GM21390 (cell line): Measurements from ENCODE around the gene NOTCH2.
A peak's percentile ranks its signal among the peaks of the same experiment; 100 is the strongest.
"Not testable (repeated sequence)": the region's sequence is repeated elsewhere in the genome, so short reads cannot be mapped to it uniquely, and the experiment has no call there.

ENCODE experiments used
- ATAC-seq: cut with Tn5 transposase; IDR thresholded peaks from one replicate; pipeline ENCODE4 v1.9.1; 2021; ENCODE audit not compliant: unreplicated experiment

Gene NOTCH2

GRCh38 chr1:119975582-119976254, 93.7 kb downstream of the NOTCH2 start:
- ATAC-seq, result not testable (repeated sequence)

GRCh38 chr1:119975006-119975405, 94.5 kb downstream of the NOTCH2 start:
- no peak for ATAC-seq

- no peak for ATAC-seq
Measured at GRCh38 chr1:119974013-119974412, 95.4 kb downstream of the NOTCH2 start.

DNA sequence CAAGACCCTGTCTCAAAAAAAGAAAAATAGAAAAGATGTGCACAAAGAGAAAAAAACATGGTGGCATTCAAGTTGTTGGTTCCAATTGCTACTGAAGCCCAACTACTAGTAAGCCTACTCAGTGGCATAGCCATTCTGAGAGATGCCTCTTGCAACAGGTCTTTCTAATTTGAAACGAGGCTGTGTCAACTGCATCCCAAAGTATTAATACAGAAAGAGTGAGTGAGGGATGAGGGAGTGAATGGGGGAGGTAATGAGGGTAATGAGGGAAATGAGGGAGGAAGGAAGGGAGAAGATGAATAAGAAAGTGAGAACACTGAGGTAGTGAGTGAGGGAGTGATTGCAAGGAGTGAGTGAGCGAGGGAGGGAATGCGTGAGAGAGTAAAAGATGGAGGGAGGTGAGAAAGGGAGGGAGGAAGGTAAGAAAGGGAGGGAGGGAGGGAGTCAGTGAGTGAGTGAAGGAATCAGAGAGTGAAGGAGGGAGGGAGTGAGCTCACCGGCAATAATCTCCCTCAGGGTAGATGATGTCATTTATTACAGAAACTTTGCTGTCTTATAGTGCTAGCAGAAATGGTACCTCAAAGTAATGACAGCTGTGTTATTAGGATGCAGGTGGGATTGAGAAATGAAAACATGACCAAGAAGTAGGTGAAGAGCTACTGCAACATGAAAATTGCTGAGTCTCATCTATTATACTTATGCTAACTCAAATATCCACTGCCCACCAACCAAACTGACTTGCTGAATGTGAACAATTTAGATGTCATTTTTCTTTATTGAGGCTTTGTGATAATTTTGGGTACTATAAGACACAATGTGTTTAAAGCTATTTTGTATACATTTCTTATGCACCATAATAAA, 97.5 kb downstream of the NOTCH2 start:
- ATAC-seq, result no peak

GRCh38 chr1:119968601-119969000, 100.9 kb downstream of the NOTCH2 start:
- ATAC-seq, result no peak

- peak; percentile 76 for ATAC-seq
Measured at GRCh38 chr1:119968068-119968492, 101.4 kb downstream of the NOTCH2 start.

DNA sequence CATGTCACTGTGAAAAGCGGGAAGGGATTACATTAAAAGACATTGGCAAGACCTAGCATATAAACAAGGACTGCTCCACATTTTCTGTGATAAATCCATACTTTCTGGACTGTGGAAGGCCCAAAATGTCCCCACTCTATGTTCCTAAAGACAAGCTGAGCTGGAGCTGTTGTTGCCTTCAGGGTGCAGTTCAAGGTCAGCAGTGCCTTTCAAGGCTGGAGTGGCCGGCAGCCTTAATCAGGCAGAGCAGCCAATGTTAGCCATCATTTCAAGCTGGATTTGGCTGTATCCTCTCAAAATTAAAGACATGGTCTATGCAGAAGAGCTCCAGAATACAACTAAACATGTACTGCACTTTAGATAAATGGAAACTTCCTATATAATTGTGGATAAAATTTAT, 102.8 kb downstream of the NOTCH2 start:
- ATAC-seq, result no peak

DNA sequence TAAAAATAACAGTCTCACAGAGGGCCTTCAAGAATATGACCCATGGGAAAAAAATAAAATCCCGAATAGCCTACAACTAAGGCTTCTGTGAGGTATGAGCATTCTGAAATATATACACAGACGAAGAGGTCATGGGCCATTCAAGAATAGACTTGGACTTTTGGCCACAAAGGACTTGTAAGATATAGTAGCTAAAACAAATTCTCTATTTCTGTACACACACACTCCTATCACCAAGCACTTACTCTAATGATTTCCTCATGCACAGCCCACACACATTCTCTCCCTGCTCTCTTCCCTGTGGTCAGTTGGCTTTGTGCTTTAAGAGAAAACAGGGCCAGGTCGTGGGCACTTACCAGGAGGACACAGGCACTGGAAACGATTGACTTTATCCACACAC, 103.4 kb downstream of the NOTCH2 start:
- no peak for ATAC-seq

DNA sequence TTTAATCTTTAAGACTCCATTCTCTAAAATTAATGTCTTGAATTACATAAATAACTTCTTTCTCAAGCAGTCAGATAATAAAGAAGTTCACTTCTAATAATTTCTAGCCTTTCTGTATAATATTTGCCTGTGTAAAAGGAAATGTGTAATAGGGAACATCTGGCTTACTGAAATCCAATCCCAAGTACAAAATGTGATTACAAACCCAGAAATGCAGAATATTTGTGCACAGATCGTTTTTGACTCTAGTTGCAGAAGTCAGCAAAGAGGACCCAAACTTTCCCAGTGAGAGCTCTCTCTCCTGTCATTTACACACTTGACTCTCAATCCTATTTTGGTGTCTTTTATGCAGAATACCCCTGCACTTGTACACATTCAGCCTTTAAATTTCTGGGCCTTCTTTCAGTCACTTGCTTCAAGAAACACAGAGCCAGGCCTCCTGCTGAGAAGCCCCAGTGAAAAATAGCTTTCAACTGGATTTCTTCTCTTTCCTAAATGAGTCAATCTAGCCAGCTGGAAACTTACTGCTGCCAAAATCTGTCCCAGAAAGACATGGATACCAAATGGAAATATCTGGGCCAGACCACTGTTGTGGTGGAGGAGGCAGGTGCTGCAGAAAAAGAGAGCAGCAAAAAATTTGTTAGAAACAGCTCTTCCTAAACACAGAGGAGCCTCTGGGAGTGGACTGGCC, 104.6 kb downstream of the NOTCH2 start:
- ATAC-seq, result no peak

- ATAC-seq, result no peak
Measured at GRCh38 chr1:119962296-119962968, 107.0 kb downstream of the NOTCH2 start.

- no peak for ATAC-seq
Measured at GRCh38 chr1:119960501-119960900, 109.0 kb downstream of the NOTCH2 start.

GRCh38 chr1:119959268-119960220, 109.9 kb downstream of the NOTCH2 start:
- no peak for ATAC-seq

- ATAC-seq, result no peak
Measured at GRCh38 chr1:119958223-119958622, 111.2 kb downstream of the NOTCH2 start.

DNA sequence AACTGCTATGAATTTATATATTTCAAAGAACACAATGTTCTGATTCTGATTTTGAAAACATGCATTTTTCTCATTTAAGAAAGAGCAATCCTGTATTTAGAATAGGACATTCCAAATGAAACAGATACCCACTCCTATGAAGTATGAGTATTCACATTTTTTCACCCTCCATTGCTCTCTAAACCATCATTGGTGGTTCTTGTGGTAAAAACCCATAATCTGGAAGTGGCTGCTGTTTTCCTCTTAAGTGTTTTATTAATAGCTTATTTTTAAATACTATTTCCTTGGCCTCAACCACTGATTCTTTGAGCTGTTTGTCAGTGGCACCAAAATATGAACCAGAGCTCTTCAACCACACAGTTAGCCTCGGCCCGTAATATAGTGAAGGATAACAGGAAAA, 113.2 kb downstream of the NOTCH2 start:
- no peak for ATAC-seq

DNA sequence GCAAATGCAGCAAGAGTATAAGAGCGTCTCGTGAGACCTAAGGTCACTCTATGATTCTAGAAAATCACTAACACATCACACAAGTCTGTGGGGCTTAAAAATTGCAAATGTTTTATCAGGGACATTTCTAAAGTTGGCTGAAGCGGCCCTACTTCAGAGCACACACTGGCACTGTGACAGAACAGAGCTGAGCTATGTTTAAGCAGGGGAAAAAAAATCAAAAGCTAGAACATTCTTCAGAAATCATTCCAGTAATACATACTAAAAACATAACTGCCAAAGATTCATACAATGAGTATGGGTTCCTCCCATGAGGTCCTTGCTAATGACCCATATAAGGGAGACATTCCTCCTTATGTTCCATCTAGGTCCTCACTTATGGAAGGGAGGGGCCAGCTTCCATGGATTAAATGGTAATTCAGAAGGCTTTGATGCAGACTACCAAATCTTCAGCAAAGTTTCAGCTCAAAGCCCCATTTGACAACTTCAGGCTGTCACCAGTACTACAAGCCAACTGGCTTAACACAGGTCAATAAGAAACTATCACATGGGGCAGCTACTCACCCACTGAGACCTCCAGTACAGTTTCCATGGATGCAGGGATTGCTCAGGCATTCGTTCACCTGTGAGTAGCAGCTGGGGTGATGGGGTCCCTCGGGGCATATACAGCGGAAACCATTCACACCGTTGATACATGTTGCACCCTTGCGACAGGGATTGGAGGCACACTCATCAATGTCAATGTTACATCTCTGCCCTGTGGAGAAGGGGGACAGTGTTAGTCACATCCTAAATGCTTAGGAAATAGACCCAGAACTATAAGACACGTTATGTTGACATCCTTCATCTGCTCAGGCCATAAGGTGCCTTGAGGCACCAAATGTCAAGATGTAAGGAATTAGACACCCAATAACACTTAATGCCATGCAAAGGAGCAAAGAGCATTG, 114.7 kb downstream of the NOTCH2 start:
- no peak for ATAC-seq

GRCh38 chr1:119953266-119953998, 116.0 kb downstream of the NOTCH2 start:
- ATAC-seq, result no peak

DNA sequence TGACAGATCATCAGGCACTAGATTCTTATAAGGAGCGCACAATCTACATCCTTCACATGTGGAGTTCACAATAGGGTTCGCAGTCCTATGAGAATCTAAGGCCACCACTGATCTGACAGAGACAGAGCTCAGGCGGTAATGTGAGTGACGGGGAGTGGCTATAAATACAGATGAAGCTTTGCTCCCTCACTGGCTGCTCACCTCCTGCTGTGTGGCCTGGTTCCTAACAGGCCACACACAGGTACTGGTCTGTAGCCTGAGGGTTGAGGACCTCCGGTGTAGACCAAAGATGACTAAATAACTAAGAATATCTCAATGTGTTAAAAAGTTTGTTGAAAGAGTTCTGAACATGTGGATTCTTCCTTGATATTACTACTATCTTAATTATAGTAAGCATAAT, 117.0 kb downstream of the NOTCH2 start:
- no peak for ATAC-seq
